Mesothelial cell of epicardium (in vitro differentiated cells): ENCODE data around the gene RAB36. TPM values are rescaled to one million over a fixed set of nuclear protein-coding genes. Genes with fewer than 3 reads are reported as not detected.

Experiments used
- DNase-seq, 2 experiments: peaks; one replicate each; pipeline ENCODE4 v3.0.0; 2021; ENCODE audit warnings: low spot score in 2 of 2; ENCODE audit not compliant: unreplicated experiment in 2 of 2
- H3K27ac Mint-ChIP-seq: 2 replicates; pipeline ENCODE4 v1.8.0; 2021; ENCODE audit warnings: mixed read lengths
- H3K27me3 Mint-ChIP-seq: 2 replicates; pipeline ENCODE4 v1.8.0; 2021; ENCODE audit warnings: low read depth, mixed read lengths
- H3K36me3 Mint-ChIP-seq: 2 replicates; pipeline ENCODE4 v1.8.0; 2021; ENCODE audit warnings: mixed read lengths
- H3K4me1 Mint-ChIP-seq: 2 replicates; pipeline ENCODE4 v1.8.0; 2021; ENCODE audit warnings: mixed read lengths
- H3K4me3 Mint-ChIP-seq: 2 replicates; pipeline ENCODE4 v1.8.0; 2021; ENCODE audit warnings: mild to moderate bottlenecking, moderate library complexity, mixed read lengths
- H3K9me3 Mint-ChIP-seq: 2 replicates; pipeline ENCODE4 v1.8.0; 2021; ENCODE audit warnings: mixed read lengths
- total RNA-seq: library from RNA; stranded (reverse); gene quantifications from 3 replicates; pipeline ENCODE4 v1.2.1, GENCODE V29; 2021
- TF ChIP-seq, protein P1 (sequence below): fragments of 200-600 bp; sonication (generic); IDR thresholded peaks from one replicate; pipeline ENCODE4 v1.5.0; 2021; ENCODE audit warnings: antibody characterized with exemption; ENCODE audit not compliant: unreplicated experiment

The RAB36 gene
- total RNA-seq, 1 donor from 2014 or later: 6.4 TPM

DNA sequence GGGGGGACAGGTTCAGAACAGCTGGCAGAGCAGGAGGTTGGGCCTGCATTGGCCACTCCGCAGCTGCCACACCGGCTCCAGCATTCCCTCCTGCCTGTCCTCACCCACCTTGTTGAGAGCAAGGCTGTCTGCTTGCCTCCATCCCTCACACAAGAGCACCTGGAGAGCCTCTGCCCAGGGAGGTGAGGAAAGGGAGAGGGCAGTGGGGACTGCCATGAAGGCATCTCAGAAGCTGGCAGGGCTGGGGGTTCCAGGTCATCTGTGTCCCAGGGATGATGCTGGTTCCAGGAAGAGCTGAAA is 30.6 kb upstream of the RAB36 start:
- Mint-ChIP-seq H3K4me1 (peaks cover 11% of the 10 kb centered on the region), H3K27ac (no peak overlapping the region)

DNA sequence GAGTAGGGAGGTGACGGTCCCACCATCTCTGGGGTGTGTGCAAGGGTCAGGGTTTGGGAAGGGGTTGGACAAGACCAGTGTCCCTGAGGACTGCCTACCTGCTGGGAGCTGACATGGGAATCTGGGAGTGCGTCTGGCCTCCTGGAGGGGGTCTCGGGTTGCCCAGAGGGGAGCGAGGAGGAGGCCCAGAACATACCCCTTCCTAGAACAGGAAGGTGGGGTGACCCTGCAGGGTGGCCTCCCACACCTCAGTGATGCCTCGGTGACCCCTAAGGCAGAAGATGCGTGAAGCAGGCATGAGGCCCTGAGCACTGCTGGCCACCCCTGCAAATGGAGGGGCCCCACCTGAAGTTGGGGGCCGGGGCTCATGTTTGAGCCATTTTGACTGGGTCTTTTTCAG is 29.9 kb upstream of the RAB36 start:
- DNase-seq: no peak
- Mint-ChIP-seq H3K9me3 (no peaks in the 10 kb centered on the region), H3K4me1 (peaks cover 11% of the 10 kb centered on the region), H3K4me3 (no peak overlapping the region), H3K27ac (no peak overlapping the region), H3K36me3 (no peaks in the 10 kb centered on the region), H3K27me3 (no peaks in the 10 kb centered on the region)
- TF ChIP-seq, protein P1, sequence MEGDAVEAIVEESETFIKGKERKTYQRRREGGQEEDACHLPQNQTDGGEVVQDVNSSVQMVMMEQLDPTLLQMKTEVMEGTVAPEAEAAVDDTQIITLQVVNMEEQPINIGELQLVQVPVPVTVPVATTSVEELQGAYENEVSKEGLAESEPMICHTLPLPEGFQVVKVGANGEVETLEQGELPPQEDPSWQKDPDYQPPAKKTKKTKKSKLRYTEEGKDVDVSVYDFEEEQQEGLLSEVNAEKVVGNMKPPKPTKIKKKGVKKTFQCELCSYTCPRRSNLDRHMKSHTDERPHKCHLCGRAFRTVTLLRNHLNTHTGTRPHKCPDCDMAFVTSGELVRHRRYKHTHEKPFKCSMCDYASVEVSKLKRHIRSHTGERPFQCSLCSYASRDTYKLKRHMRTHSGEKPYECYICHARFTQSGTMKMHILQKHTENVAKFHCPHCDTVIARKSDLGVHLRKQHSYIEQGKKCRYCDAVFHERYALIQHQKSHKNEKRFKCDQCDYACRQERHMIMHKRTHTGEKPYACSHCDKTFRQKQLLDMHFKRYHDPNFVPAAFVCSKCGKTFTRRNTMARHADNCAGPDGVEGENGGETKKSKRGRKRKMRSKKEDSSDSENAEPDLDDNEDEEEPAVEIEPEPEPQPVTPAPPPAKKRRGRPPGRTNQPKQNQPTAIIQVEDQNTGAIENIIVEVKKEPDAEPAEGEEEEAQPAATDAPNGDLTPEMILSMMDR: no peak

More for the DNA sequence above, 30.6 kb upstream of the RAB36 start:
- H3K27me3 Mint-ChIP-seq: no peaks in the 10 kb centered on the region
- no peak overlapping the region for H3K4me3 Mint-ChIP-seq
- TF ChIP-seq, protein P1: no peak
- no peaks in the 10 kb centered on the region for H3K36me3 Mint-ChIP-seq
- no peaks in the 10 kb centered on the region for H3K9me3 Mint-ChIP-seq
- DNase-seq: no peak

DNA sequence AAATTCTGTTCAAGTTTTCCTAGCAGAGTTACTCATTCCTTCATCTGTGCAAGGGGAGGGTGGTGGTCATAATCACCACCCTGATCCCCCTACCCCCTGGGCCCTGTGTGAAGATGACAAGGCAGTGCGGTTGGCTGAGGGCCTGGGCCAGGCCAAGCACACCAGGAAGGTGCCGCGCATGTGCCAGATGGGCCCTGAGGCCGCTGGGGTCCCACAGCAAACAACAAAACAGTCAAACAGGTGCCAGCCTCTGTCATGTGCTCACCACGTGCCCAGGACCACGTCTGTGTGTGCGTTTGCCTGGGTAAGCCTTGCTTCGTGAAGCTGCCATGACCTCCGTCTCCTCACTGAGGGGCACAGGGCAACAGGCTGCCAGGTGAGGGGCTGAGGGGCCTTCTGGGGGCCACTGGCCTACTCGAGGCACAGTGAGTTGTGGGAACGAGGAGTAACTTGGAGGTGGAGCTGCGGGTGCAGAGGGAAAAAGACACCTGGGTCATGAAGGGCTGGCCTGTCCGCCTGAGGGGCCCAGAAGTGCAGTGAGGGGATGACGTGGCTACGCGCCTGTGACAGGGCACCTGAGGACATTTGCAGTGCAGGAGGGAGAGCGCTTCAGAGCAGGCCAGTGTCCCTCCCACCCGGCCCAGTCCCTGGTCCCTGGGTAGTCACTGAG is 29.3 kb upstream of the RAB36 start:
- Mint-ChIP-seq H3K4me1 (peaks cover 9% of the 10 kb centered on the region), H3K27me3 (no peaks in the 10 kb centered on the region), H3K36me3 (no peaks in the 10 kb centered on the region), H3K9me3 (no peaks in the 10 kb centered on the region), H3K27ac (no peak overlapping the region), H3K4me3 (no peak overlapping the region)
- no peak for DNase-seq
- TF ChIP-seq, protein P1: no peak

DNA sequence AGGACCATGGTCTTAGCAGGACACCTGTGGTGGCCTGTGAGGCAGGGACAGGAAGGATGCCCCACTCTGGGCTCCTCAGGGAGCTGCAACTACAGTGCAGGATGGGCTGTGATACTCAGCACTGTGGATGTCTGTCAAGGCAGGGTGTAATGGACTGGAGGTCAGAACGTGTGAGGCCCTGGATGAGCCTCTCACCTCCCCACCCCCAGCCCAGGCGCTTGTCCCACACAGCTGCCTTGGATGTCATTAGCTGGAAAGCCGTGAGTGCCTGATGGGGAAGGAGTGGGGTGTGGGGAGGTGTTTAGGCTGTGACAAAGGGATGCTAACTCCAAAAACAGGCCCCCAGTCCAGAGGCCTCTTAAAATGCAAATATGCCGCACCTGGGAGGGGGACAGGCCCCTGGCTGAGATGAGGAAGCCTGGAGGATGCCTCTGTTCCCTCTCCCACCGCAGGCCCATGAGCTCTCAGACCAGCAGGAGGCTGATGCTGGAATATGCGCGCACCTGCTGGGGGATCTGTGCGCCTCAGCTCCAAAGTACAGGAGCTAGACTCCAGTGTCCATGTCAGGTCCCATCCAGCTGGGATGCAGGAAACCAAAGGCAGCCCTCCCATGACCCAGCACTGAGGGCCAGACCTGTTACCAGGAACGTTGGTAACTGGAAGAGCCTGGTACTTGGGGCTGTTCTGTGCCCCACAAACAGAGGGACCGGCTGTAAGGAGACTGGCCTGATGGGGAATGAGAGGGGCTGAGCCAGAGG is 28.6 kb upstream of the RAB36 start:
- no peaks in the 10 kb centered on the region for H3K36me3 Mint-ChIP-seq
- DNase-seq: no peak
- H3K4me1 Mint-ChIP-seq: peaks cover 6% of the 10 kb centered on the region
- no peaks in the 10 kb centered on the region for H3K9me3 Mint-ChIP-seq
- TF ChIP-seq, protein P1: no peak
- no peak overlapping the region for H3K27ac Mint-ChIP-seq
- no peaks in the 10 kb centered on the region for H3K27me3 Mint-ChIP-seq
- no peak overlapping the region for H3K4me3 Mint-ChIP-seq

DNA sequence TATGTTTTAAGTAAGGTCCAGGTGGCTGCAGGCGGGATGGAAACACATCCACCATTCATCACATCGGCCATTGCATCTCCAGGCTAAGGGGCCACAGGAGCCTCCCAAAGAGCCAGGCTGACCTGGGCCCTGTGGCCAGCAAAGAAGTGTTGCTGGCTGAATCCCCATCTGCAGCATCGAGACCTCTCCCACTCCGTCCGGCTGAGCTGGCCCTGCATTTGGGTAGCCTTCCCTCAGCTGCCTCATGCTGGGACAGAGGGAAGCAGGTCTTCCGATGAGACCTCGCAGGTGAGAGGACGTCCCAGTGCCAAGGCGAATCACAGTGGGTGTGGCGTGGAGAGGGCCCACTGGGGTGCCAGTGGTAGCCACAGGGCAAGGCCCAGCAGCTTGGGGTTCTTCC is 28.0 kb upstream of the RAB36 start:
- Mint-ChIP-seq H3K4me1 (peaks cover 6% of the 10 kb centered on the region), H3K36me3 (no peaks in the 10 kb centered on the region), H3K27me3 (no peaks in the 10 kb centered on the region), H3K27ac (no peak overlapping the region), H3K4me3 (no peak overlapping the region), H3K9me3 (no peaks in the 10 kb centered on the region)
- TF ChIP-seq, protein P1: no peak
- DNase-seq: no peak
